ENCODE measurements around the gene DNAL1. TPM values are rescaled to one million over a fixed set of nuclear protein-coding genes. Genes with fewer than 3 reads are reported as not detected.

DNAL1 gene
- total RNA-seq, 2 donors from 2014 or later = 8.1 to 8.3 TPM

- intact Hi-C loops (cut with DNase I) = no loop called here
- no peak for DNase-seq
- H3K9me3 ChIP-seq = no peaks in the 10 kb centered on the region
- no peaks in the 10 kb centered on the region for H3K27me3 ChIP-seq
- no peaks in the 10 kb centered on the region for H3K4me1 ChIP-seq
- H3K27ac ChIP-seq = no peak overlapping the region
- no peak overlapping the region for H3K4me3 ChIP-seq
- no peak for TF ChIP-seq CTCF (IDR thresholded peaks at IDR 0.05)
- H3K9ac ChIP-seq (ENCODE audit: low read depth in 2 of 2, low read length in 2 of 2) = no peak overlapping the region
- no peaks in the 10 kb centered on the region for H3K36me3 ChIP-seq
Measured at GRCh38 chr14:73686901-73687300, 42.1 kb downstream of the DNAL1 start.

- no peak for TF ChIP-seq CTCF (IDR thresholded peaks at IDR 0.05)
Measured at GRCh38 chr14:73694083-73694482, 49.3 kb downstream of the DNAL1 start.

GRCh38 chr14:73695082-73695481, 50.3 kb downstream of the DNAL1 start:
- no peak for DNase-seq

More at GRCh38 chr14:73694083-73694482, 49.3 kb downstream of the DNAL1 start:
- Histone ChIP-seq H3K9ac (ENCODE audit: low read depth in 2 of 2, low read length in 2 of 2) (no peak overlapping the region), H3K36me3 (no peaks in the 10 kb centered on the region), H3K9me3 (no peaks in the 10 kb centered on the region), H3K4me3 (no peak overlapping the region), H3K27ac (no peak overlapping the region), H3K27me3 (no peaks in the 10 kb centered on the region), H3K4me1 (no peaks in the 10 kb centered on the region)
- no peak for DNase-seq
- intact Hi-C loops (cut with DNase I) = no loop called here

GRCh38 chr14:73695997-73696396, 51.2 kb downstream of the DNAL1 start:
- Histone ChIP-seq H3K27ac (peak overlapping the region; percentile 0), H3K9ac (ENCODE audit: low read depth in 2 of 2, low read length in 2 of 2) (no peak overlapping the region), H3K4me3 (no peak overlapping the region), H3K36me3 (no peaks in the 10 kb centered on the region), H3K27me3 (no peaks in the 10 kb centered on the region), H3K4me1 (no peaks in the 10 kb centered on the region), H3K9me3 (no peaks in the 10 kb centered on the region)
- DNase-seq = no peak
- intact Hi-C loops (cut with DNase I) = no loop called here
- no peak for TF ChIP-seq CTCF (IDR thresholded peaks at IDR 0.05)

More at GRCh38 chr14:73695082-73695481, 50.3 kb downstream of the DNAL1 start:
- Histone ChIP-seq H3K9ac (ENCODE audit: low read depth in 2 of 2, low read length in 2 of 2) (no peak overlapping the region), H3K27me3 (no peaks in the 10 kb centered on the region), H3K4me1 (no peaks in the 10 kb centered on the region), H3K9me3 (no peaks in the 10 kb centered on the region), H3K27ac (no peak overlapping the region), H3K4me3 (no peak overlapping the region), H3K36me3 (no peaks in the 10 kb centered on the region)
- TF ChIP-seq CTCF (IDR thresholded peaks at IDR 0.05) = no peak
- intact Hi-C loops (cut with DNase I) = no loop called here

- intact Hi-C loops (cut with DNase I) = no loop called here
- TF ChIP-seq CTCF (IDR thresholded peaks at IDR 0.05) = no peak
- no peak overlapping the region for H3K4me3 ChIP-seq
Measured at GRCh38 chr14:73696466-73697400, 51.9 kb downstream of the DNAL1 start.

More at GRCh38 chr14:73696466-73697400, 51.9 kb downstream of the DNAL1 start:
- no peak for DNase-seq
- no peaks in the 10 kb centered on the region for H3K27me3 ChIP-seq
- no peaks in the 10 kb centered on the region for H3K36me3 ChIP-seq
- H3K4me1 ChIP-seq = no peaks in the 10 kb centered on the region
- no peak overlapping the region for H3K9ac ChIP-seq (ENCODE audit: low read depth in 2 of 2, low read length in 2 of 2)
- H3K27ac ChIP-seq = peak overlapping the region; percentile 0
- H3K9me3 ChIP-seq = no peaks in the 10 kb centered on the region

Data from colonic mucosa (tissue), 4 donors.